IMR-90 (cell line): ENCODE results near the gene RALA. TPM values are rescaled to one million over a fixed set of nuclear protein-coding genes. Genes with fewer than 3 reads are reported as not detected.

ENCODE experiments used
- ATAC-seq: fragments of 200-7000 bp; cut with Tn5 transposase; 2 replicates; pipeline ENCODE4 v1.9.1; 2020; ENCODE audit warnings: low read depth, mild to moderate bottlenecking, moderate library complexity
- BruUV-seq: library from RNA; stranded (reverse); fragments of 400-500 nt; replicated peaks from 2 replicates; lab custom pipeline; 2021; lab: Mats Ljungman, UMichigan
- CTCF ChIA-PET: fragments of 300-600 bp; formaldehyde crosslinking; extraction: SDS; loops from one replicate; lab custom pipeline; 2021; ENCODE audit warnings: antibody characterized with exemption; lab: Yijun Ruan, JAX
- POLR2A ChIA-PET: fragments of 300-600 bp; sonication (Branson Sonifier 250); formaldehyde crosslinking; loops from one replicate; lab custom pipeline; 2022; ENCODE audit warnings: antibody characterized with exemption; ENCODE audit not compliant: unreplicated experiment; lab: Charles Lee
- DNase-seq: peaks from one replicate; pipeline ENCODE4 v3.0.0; 2013
- H2AFZ ChIP-seq: replicated peaks from 2 replicates; pipeline ENCODE3; 2013; ENCODE audit warnings: low read length, mild to moderate bottlenecking; ENCODE audit not compliant: poor library complexity
- H2AK5ac ChIP-seq: 2 replicates; pipeline ENCODE4 v1.6.1; 2013; ENCODE audit warnings: low read depth, low read length, inconsistent platforms
- H2AK9ac ChIP-seq: replicated peaks from 2 replicates; pipeline ENCODE3; 2013; ENCODE audit warnings: mild to moderate bottlenecking, low read depth, low read length, moderate library complexity; ENCODE audit not compliant: poor library complexity
- H2BK120ac ChIP-seq: 2 replicates; pipeline ENCODE4 v1.6.1; 2013; ENCODE audit warnings: low read depth, low read length, inconsistent platforms
- H2BK15ac ChIP-seq: 3 replicates; pipeline ENCODE4 v1.6.1; 2013; ENCODE audit warnings: low read depth, low read length, inconsistent platforms
- H2BK20ac ChIP-seq: 2 replicates; pipeline ENCODE4 v1.6.1; 2013; ENCODE audit warnings: low read depth, mild to moderate bottlenecking, inconsistent platforms, low read length, moderate library complexity
- H2BK5ac ChIP-seq: 2 replicates; pipeline ENCODE4 v1.6.1; 2013; ENCODE audit warnings: mild to moderate bottlenecking, low read depth, low read length, inconsistent platforms; ENCODE audit not compliant: poor library complexity, severe bottlenecking
- H3K14ac ChIP-seq: replicated peaks from 2 replicates; pipeline ENCODE4 v1.6.1; 2013; ENCODE audit warnings: low read depth, low read length, inconsistent platforms
- H3K18ac ChIP-seq: 2 replicates; pipeline ENCODE4 v1.6.1; 2013; ENCODE audit warnings: low read depth, low read length, control low read depth
- H3K23ac ChIP-seq: 2 replicates; pipeline ENCODE4 v1.6.1; 2013; ENCODE audit warnings: low read depth, low read length, inconsistent platforms
- H3K27ac ChIP-seq: 2 replicates; pipeline ENCODE4 v1.5.1; 2013; ENCODE audit warnings: mild to moderate bottlenecking, control low read depth, low read length; ENCODE audit not compliant: insufficient read depth
- H3K27me3 ChIP-seq: 2 replicates; pipeline ENCODE4 v1.6.1; 2013; ENCODE audit warnings: low read length; ENCODE audit not compliant: control insufficient read depth, insufficient read depth
- H3K36me3 ChIP-seq: 2 replicates; pipeline ENCODE4 v1.6.1; 2013; ENCODE audit warnings: low read length, mixed read lengths; ENCODE audit not compliant: control insufficient read depth, insufficient read depth
- H3K4ac ChIP-seq: 2 replicates; pipeline ENCODE4 v1.6.1; 2013; ENCODE audit warnings: low read depth, low read length, inconsistent platforms
- H3K4me1 ChIP-seq: 2 replicates; pipeline ENCODE4 v1.6.1; 2013; ENCODE audit warnings: low read length, mixed read lengths; ENCODE audit not compliant: control insufficient read depth, insufficient read depth
- H3K4me2 ChIP-seq: 2 replicates; pipeline ENCODE4 v1.6.1; 2013; ENCODE audit warnings: low read depth, mild to moderate bottlenecking, control low read depth, low read length, moderate library complexity
- H3K4me3 ChIP-seq: 2 replicates; pipeline ENCODE4 v1.5.1; 2013; ENCODE audit warnings: low read depth, mild to moderate bottlenecking, control low read depth, low read length, moderate library complexity; ENCODE audit not compliant: insufficient read depth
- H3K56ac ChIP-seq: 2 replicates; pipeline ENCODE4 v1.6.1; 2013; ENCODE audit warnings: low read length, inconsistent platforms; ENCODE audit not compliant: insufficient read depth; ENCODE audit errors: extremely low read depth
- H3K79me1 ChIP-seq, 2 experiments: 2 replicates each; pipeline ENCODE4 v1.6.1; 2013; ENCODE audit warnings: low read length in 2 of 2, inconsistent platforms in 1 of 2, low read depth in 1 of 2
- H3K9ac ChIP-seq: 2 replicates; pipeline ENCODE4 v1.6.1; 2013; ENCODE audit warnings: low read depth, low read length, control low read depth
- H3K9me1 ChIP-seq: 2 replicates; pipeline ENCODE4 v1.6.1; 2013; ENCODE audit warnings: low read length, inconsistent platforms; ENCODE audit not compliant: insufficient read depth
- H3K9me3 ChIP-seq: 2 replicates; pipeline ENCODE4 v1.6.1; 2013; ENCODE audit warnings: low read length; ENCODE audit not compliant: control insufficient read depth, insufficient read depth
- H4K20me1 ChIP-seq: 2 replicates; pipeline ENCODE4 v1.6.1; 2013; ENCODE audit warnings: low read length, inconsistent platforms; ENCODE audit not compliant: insufficient read depth
- H4K5ac ChIP-seq: 2 replicates; pipeline ENCODE4 v1.6.1; 2013; ENCODE audit warnings: mild to moderate bottlenecking, low read depth, low read length, control low read depth
- H4K8ac ChIP-seq, 2 experiments: 2 replicates each; pipeline ENCODE4 v1.6.1; 2013; ENCODE audit warnings: low read depth in 2 of 2, low read length in 2 of 2, control low read depth in 1 of 2, inconsistent platforms in 1 of 2
- H4K91ac ChIP-seq: 2 replicates; pipeline ENCODE4 v1.6.1; 2013; ENCODE audit warnings: low read depth, low read length, inconsistent platforms; ENCODE audit not compliant: insufficient read depth
- CHD1 ChIP-seq: IDR thresholded peaks from 2 replicates; pipeline ENCODE4 v1.6.1; 2012; ENCODE audit warnings: low read depth, low read length, improper control_type of control experiment
- FOS ChIP-seq: fragments of 150-350 bp; IDR thresholded peaks from 2 replicates; pipeline ENCODE4 v1.6.1; 2016; ENCODE audit warnings: low read depth, low read length
- MAZ ChIP-seq: IDR thresholded peaks from 2 replicates; pipeline ENCODE4 v1.6.1; 2012; ENCODE audit warnings: low read depth, mild to moderate bottlenecking, low read length, improper control_type of control experiment, moderate library complexity, borderline replicate concordance
- MXI1 ChIP-seq: IDR thresholded peaks from 2 replicates; pipeline ENCODE4 v1.6.1; 2012; ENCODE audit warnings: low read depth, mild to moderate bottlenecking, low read length, moderate library complexity, borderline replicate concordance
- NFE2L2 ChIP-seq: fragments of 150-350 bp; IDR thresholded peaks from 2 replicates; pipeline ENCODE4 v1.6.1; 2016; ENCODE audit warnings: low read depth, mild to moderate bottlenecking, low read length
- POLR2A ChIP-seq: IDR thresholded peaks from 2 replicates; pipeline ENCODE4 v1.6.1; 2012; ENCODE audit warnings: mild to moderate bottlenecking, low read depth, low read length
- RAD21 ChIP-seq: IDR thresholded peaks from 2 replicates; pipeline ENCODE4 v1.6.1; 2012; ENCODE audit warnings: low read length, improper control_type of control experiment
- RCOR1 ChIP-seq: IDR thresholded peaks from 2 replicates; pipeline ENCODE4 v1.6.1; 2012; ENCODE audit warnings: mild to moderate bottlenecking, low read length, improper control_type of control experiment; ENCODE audit not compliant: insufficient replicate concordance
- SMC3 ChIP-seq: fragments of 150-350 bp; IDR thresholded peaks from 2 replicates; pipeline ENCODE4 v1.6.1; 2016; ENCODE audit warnings: low read depth, mild to moderate bottlenecking, antibody characterized with exemption, low read length, moderate library complexity
- WGBS, 2 experiments: methylation state at CpG; one replicate each; pipeline versions ENCODE4 v1.1.5 to v1.1.7; 2013; ENCODE audit warnings: missing lambda C conversion rate in 2 of 2; ENCODE audit not compliant: insufficient read length in 1 of 2; ENCODE audit errors: extremely low coverage in 2 of 2; 5-methylcytosine and 5-hydroxymethylcytosine counted together
- dilution Hi-C: fragments of 300-500 bp; cut with HindIII; formaldehyde crosslinking; loops from one replicate; pipeline ENCODE4 v1.14.3; 2018; ENCODE audit warnings: low sequenced_read_pairs; ENCODE audit not compliant: unreplicated experiment
- in situ Hi-C: fragments of 300-500 bp; cut with MboI; formaldehyde crosslinking; loops from 3 replicates; pipeline ENCODE4 v1.14.3; 2019; ENCODE audit warnings: low sequenced_read_pairs, inconsistent platforms, mixed read lengths
- intact Hi-C: fragments of 100-400 bp; cut with micrococcal nuclease; formaldehyde crosslinking; loops from 2 replicates; pipeline ENCODE4 v1.10.0; 2022
- polyA plus RNA-seq, 3 experiments: library from polyadenylated mRNA; depleted of rRNA; stranded (reverse); fragments of >200 nt; gene quantifications; 2 replicates each; pipeline ENCODE4 v1.2.3, GENCODE V29; 2012; ENCODE audit warnings: low replicate concordance in 1 of 3
- total RNA-seq: library from RNA; depleted of rRNA; stranded (reverse); fragments of >200 nt; gene quantifications from 2 replicates; pipeline ENCODE4 v1.2.3, GENCODE V29; 2012
- TF ChIP-seq, protein P1 (sequence below): conservative IDR thresholded peaks from 2 replicates; pipeline ENCODE4 v1.5.1; 2012; ENCODE audit warnings: mild to moderate bottlenecking, low read depth, low read length, improper control_type of control experiment

RALA gene
- total and polyA plus RNA-seq, 2 of the 4 experiments (the other 2 are of a cell fraction) = 7.7 to 20.5 TPM

GRCh38 chr7:39697483-39697882 lies 74.1 kb downstream of the RALA start:
- H4K20me1 ChIP-seq = no peaks in the 10 kb centered on the region
- no CpG with 5 or more reads among the region's 1 CpG for WGBS, 2 experiments
- no peaks in the 10 kb centered on the region for H3K27me3 ChIP-seq
- peaks cover 18% of the 10 kb centered on the region for H3K36me3 ChIP-seq
- H2BK5ac ChIP-seq = no peak overlapping the region
- ChIA-PET CTCF (interaction anchor here (0.9 kb wide), 1 partner anchor 9 kb away, joined by 3 read pairs; no protein-coding TSS in a partner anchor), POLR2A (no interaction called here)
- H2AK5ac ChIP-seq = no peak overlapping the region
- TF ChIP-seq SMC3 (no peak), FOS (no peak), MAZ (no peak), MXI1 (no peak), POLR2A (no peak), RCOR1 (no peak), RAD21 (no peak), NFE2L2 (no peak), CHD1 (no peak)
- TF ChIP-seq, protein P1, sequence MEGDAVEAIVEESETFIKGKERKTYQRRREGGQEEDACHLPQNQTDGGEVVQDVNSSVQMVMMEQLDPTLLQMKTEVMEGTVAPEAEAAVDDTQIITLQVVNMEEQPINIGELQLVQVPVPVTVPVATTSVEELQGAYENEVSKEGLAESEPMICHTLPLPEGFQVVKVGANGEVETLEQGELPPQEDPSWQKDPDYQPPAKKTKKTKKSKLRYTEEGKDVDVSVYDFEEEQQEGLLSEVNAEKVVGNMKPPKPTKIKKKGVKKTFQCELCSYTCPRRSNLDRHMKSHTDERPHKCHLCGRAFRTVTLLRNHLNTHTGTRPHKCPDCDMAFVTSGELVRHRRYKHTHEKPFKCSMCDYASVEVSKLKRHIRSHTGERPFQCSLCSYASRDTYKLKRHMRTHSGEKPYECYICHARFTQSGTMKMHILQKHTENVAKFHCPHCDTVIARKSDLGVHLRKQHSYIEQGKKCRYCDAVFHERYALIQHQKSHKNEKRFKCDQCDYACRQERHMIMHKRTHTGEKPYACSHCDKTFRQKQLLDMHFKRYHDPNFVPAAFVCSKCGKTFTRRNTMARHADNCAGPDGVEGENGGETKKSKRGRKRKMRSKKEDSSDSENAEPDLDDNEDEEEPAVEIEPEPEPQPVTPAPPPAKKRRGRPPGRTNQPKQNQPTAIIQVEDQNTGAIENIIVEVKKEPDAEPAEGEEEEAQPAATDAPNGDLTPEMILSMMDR = no peak
- H3K14ac ChIP-seq = no peak overlapping the region
- H4K5ac ChIP-seq = no peak overlapping the region
- H3K4ac ChIP-seq = no peak overlapping the region
- H3K4me3 ChIP-seq = no peak overlapping the region
- H3K18ac ChIP-seq = no peak overlapping the region
- H3K23ac ChIP-seq = no peak overlapping the region
- no peak overlapping the region for H3K9ac ChIP-seq
- H3K27ac ChIP-seq = no peak overlapping the region
- no peak overlapping the region for H3K4me2 ChIP-seq
- dilution Hi-C loops = no loop called here
- peaks cover 53 to 64% of the 10 kb centered on the region in 2 experiments for H3K79me1 ChIP-seq
- H4K91ac ChIP-seq = no peak overlapping the region
- no peak for ATAC-seq
- no peak for DNase-seq
- no peak overlapping the region for H4K8ac ChIP-seq
- in situ Hi-C loops = no loop called here
- H2BK20ac ChIP-seq = no peak overlapping the region
- intact Hi-C loops = no loop called here
- H2BK15ac ChIP-seq = no peak overlapping the region
- H2AFZ ChIP-seq = no peak overlapping the region
- no TSS peak for BruUV-seq
- peaks cover 4% of the 10 kb centered on the region; the same call in 1 of the 2 replicates for H3K9me1 ChIP-seq
- no peak overlapping the region for H3K56ac ChIP-seq
- H2AK9ac ChIP-seq = no peak overlapping the region
- H3K9me3 ChIP-seq = no peaks in the 10 kb centered on the region
- no peak overlapping the region for H2BK120ac ChIP-seq
- peaks cover 8% of the 10 kb centered on the region for H3K4me1 ChIP-seq
